GM23248 (cell line): ENCODE results near the gene CCL19.

ENCODE experiments used
- EZH2 ChIP-seq: fragments of 200-600 bp; sonication (generic); IDR thresholded peaks from 2 replicates; pipeline ENCODE4 v1.6.1; 2018; ENCODE audit warnings: antibody characterized with exemption, mild to moderate bottlenecking; ENCODE audit not compliant: insufficient read depth, poor library complexity, severe bottlenecking
- EZH2phosphoT487 ChIP-seq: fragments of 200-600 bp; sonication (generic); IDR thresholded peaks from 2 replicates; pipeline ENCODE4 v1.6.1; 2018; ENCODE audit warnings: antibody characterized with exemption, moderate library complexity, mild to moderate bottlenecking, low read depth; ENCODE audit not compliant: insufficient read depth

GRCh38 chr9:34675048-34675714 lies 15.9 kb downstream of the CCL19 start:
- TF ChIP-seq EZH2 (no peak), EZH2phosphoT487 (no peak)
